ENCODE data around the gene PTPRA. TPM values are rescaled to one million over a fixed set of nuclear protein-coding genes. Genes with fewer than 3 reads are reported as not detected.
"Not testable (repeated sequence)": the region's sequence is repeated elsewhere in the genome, so short reads cannot be mapped to it uniquely, and the experiment has no call there.

The PTPRA gene
- total RNA-seq, 1 donor from 2014 or later, result 23.5 TPM

- intact Hi-C loops (cut with DNase I), result no loop called here
- no peak for DNase-seq (ENCODE audit: low spot score)
These were observed 105.2 kb downstream of the PTPRA start for GRCh38 chr20:2978519-2978918.

GRCh38 chr20:2981646-2982045, 108.4 kb downstream of the PTPRA start:
- intact Hi-C loops (cut with DNase I), result no loop called here

GRCh38 chr20:2983508-2983907, 110.2 kb downstream of the PTPRA start:
- no peak for DNase-seq (ENCODE audit: low spot score)
- intact Hi-C loops (cut with DNase I), result no loop called here

More at GRCh38 chr20:2981646-2982045, 108.4 kb downstream of the PTPRA start:
- no peak for DNase-seq (ENCODE audit: low spot score)

GRCh38 chr20:2984028-2984501, 110.8 kb downstream of the PTPRA start:
- intact Hi-C loops (cut with DNase I), result no loop called here
- no peak for DNase-seq (ENCODE audit: low spot score)

GRCh38 chr20:2984956-2985661, 111.8 kb downstream of the PTPRA start:
- intact Hi-C loops (cut with DNase I), result no loop called here
- no peak for DNase-seq (ENCODE audit: low spot score)

GRCh38 chr20:2986466-2986865, 113.2 kb downstream of the PTPRA start:
- no peak for DNase-seq (ENCODE audit: low spot score)
- intact Hi-C loops (cut with DNase I), result no loop called here

GRCh38 chr20:2987861-2988260, 114.6 kb downstream of the PTPRA start:
- intact Hi-C loops (cut with DNase I), result no loop called here
- no peak for DNase-seq (ENCODE audit: low spot score)

GRCh38 chr20:2991532-2991931, 118.3 kb downstream of the PTPRA start:
- intact Hi-C loops (cut with DNase I), result no loop called here
- no peak for DNase-seq (ENCODE audit: low spot score)

GRCh38 chr20:2993250-2993649, 120.0 kb downstream of the PTPRA start:
- intact Hi-C loops (cut with DNase I), result no loop called here
- no peak for DNase-seq (ENCODE audit: low spot score)

GRCh38 chr20:2995796-2996195, 122.5 kb downstream of the PTPRA start:
- intact Hi-C loops (cut with DNase I), result no loop called here
- no peak for DNase-seq (ENCODE audit: low spot score)

- DNase-seq (ENCODE audit: low spot score), result no peak
These were observed 125.4 kb downstream of the PTPRA start for GRCh38 chr20:2998728-2999127.

GRCh38 chr20:3000852-3001523, 127.7 kb downstream of the PTPRA start:
- intact Hi-C loops (cut with DNase I), result loop anchor here (5.0 kb wide), 1 partner anchor 244 kb away; no protein-coding TSS in a partner anchor
- DNase-seq (ENCODE audit: low spot score), result no peak

More at GRCh38 chr20:2998728-2999127, 125.4 kb downstream of the PTPRA start:
- intact Hi-C loops (cut with DNase I), result no loop called here

GRCh38 chr20:3003416-3003815, 130.1 kb downstream of the PTPRA start:
- intact Hi-C loops (cut with DNase I), result loop anchor here (5.0 kb wide), 1 partner anchor 246 kb away; no protein-coding TSS in a partner anchor
- DNase-seq (ENCODE audit: low spot score), result no peak

GRCh38 chr20:3010985-3011723, 137.9 kb downstream of the PTPRA start:
- no peak for DNase-seq (ENCODE audit: low spot score)
- intact Hi-C loops (cut with DNase I), result no loop called here

- DNase-seq (ENCODE audit: low spot score), result no peak
These were observed 138.5 kb downstream of the PTPRA start for GRCh38 chr20:3011752-3012151.

GRCh38 chr20:3013771-3014170, 140.5 kb downstream of the PTPRA start:
- no peak for DNase-seq (ENCODE audit: low spot score)
- intact Hi-C loops (cut with DNase I), result no loop called here

More at GRCh38 chr20:3011752-3012151, 138.5 kb downstream of the PTPRA start:
- intact Hi-C loops (cut with DNase I), result no loop called here

- no peak for DNase-seq (ENCODE audit: low spot score)
- intact Hi-C loops (cut with DNase I), result no loop called here
These were observed 140.9 kb downstream of the PTPRA start for GRCh38 chr20:3014179-3014578.

- intact Hi-C loops (cut with DNase I), result no loop called here
- DNase-seq (ENCODE audit: low spot score), result no peak
These were observed 141.4 kb downstream of the PTPRA start for GRCh38 chr20:3014662-3015061.

- intact Hi-C loops (cut with DNase I); DNase-seq (ENCODE audit: low spot score): not testable (repeated sequence)
These were observed 142.0 kb downstream of the PTPRA start for GRCh38 chr20:3015302-3015701.

- intact Hi-C loops (cut with DNase I), result no loop called here
- DNase-seq (ENCODE audit: low spot score), result no peak
These were observed 148.0 kb downstream of the PTPRA start for GRCh38 chr20:3021327-3021726.

All from cardiac septum (tissue), 1 donor.